SK-N-MC (cell line): ENCODE measurements around the gene CHN2.

Experiments used
- EZH2 ChIP-seq: fragments of 200-600 bp; sonication (generic); IDR thresholded peaks from one replicate; pipeline ENCODE4 v1.6.1; 2017; ENCODE audit warnings: antibody characterized with exemption
- FOXP2 ChIP-seq: optimal IDR thresholded peaks from 2 replicates; pipeline ENCODE3; 2011; ENCODE audit warnings: mild to moderate bottlenecking, moderate library complexity; ENCODE audit not compliant: insufficient read depth; ENCODE audit errors: extremely low read length, control extremely low read depth
- POLR2AphosphoS5 ChIP-seq: IDR thresholded peaks from 2 replicates; pipeline ENCODE4 v1.6.1; 2012; ENCODE audit warnings: mild to moderate bottlenecking, low read depth, low read length, borderline replicate concordance

GRCh38 chr7:29353810-29354209 lies 159.2 kb downstream of the CHN2 start:
- no peak for TF ChIP-seq EZH2
- no peak for TF ChIP-seq POLR2AphosphoS5
- TF ChIP-seq FOXP2: no peak
